WERI-Rb-1 (cell line): ENCODE measurements around the gene GRIK4.

Experiments
- DNase-seq: peaks from one replicate; pipeline ENCODE4 v3.0.0-alpha.2; 2020
- H3K27ac ChIP-seq: fragments of 250-450 bp; sonication (Bioruptor Pico); 2 replicates; pipeline ENCODE4 v1.5.1; 2020; ENCODE audit warnings: mild to moderate bottlenecking, moderate library complexity
- H3K27me3 ChIP-seq: fragments of 250-450 bp; sonication (Bioruptor Pico); 2 replicates; pipeline ENCODE4 v1.5.1; 2021; ENCODE audit warnings: mild to moderate bottlenecking, low read depth, moderate library complexity; ENCODE audit not compliant: insufficient read depth, severe bottlenecking
- H3K36me3 ChIP-seq: fragments of 250-450 bp; sonication (Bioruptor Pico); 2 replicates; pipeline ENCODE4 v1.5.1; 2020; ENCODE audit warnings: mild to moderate bottlenecking, moderate library complexity
- H3K4me3 ChIP-seq: 2 replicates; pipeline ENCODE4 v1.5.1; 2011; ENCODE audit warnings: low read depth, mild to moderate bottlenecking, control low read depth, low read length
- H3K9me3 ChIP-seq: fragments of 250-450 bp; sonication (Bioruptor Pico); 2 replicates; pipeline ENCODE4 v1.5.1; 2021; ENCODE audit warnings: mild to moderate bottlenecking, moderate library complexity; ENCODE audit not compliant: severe bottlenecking
- TF ChIP-seq, protein P1 (sequence below): IDR thresholded peaks from 2 replicates; pipeline ENCODE4 v1.5.1; 2011; ENCODE audit warnings: low read depth, mild to moderate bottlenecking, control low read depth, inconsistent platforms, low read length

The GRIK4 gene

DNA sequence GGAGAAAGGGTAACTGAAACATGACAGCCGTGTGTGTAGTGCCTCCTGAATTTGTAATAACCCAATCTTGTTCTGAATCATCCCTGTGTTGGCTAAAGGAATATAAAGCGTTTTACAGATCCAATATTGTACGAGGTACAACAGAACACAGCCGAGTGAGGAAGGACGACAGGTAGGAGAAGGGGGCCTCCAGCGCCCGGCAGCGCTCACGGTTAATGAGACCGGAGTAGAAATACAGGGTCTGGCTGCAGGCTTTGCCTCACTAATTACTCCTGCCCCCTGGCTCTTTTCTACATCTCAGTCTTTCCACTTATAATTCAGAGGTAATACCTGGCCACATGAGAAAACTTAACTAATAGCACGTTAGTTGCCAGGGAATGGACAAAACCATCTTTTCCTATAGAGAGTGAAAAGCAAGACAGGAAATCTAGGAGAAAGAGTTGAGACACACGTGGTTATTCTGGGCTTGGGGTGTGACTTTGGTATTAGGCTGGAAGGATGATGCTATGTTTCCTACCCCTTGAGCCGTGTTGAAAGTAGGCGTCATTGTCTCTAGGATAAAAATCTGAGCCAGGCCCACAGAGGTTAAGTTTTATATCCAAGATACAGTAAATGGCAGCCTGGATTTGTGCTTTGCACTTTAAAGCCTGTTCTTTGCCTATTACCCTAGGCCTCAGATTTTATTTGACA lies 54.1 kb downstream of the GRIK4 start:
- Histone ChIP-seq H3K9me3 (no peaks in the 10 kb centered on the region), H3K36me3 (no peaks in the 10 kb centered on the region), H3K27ac (peak overlapping the region; percentile 67), H3K27me3 (no peaks in the 10 kb centered on the region), H3K4me3 (peak overlapping the region; percentile 15)
- no peak for DNase-seq
- TF ChIP-seq, protein P1, sequence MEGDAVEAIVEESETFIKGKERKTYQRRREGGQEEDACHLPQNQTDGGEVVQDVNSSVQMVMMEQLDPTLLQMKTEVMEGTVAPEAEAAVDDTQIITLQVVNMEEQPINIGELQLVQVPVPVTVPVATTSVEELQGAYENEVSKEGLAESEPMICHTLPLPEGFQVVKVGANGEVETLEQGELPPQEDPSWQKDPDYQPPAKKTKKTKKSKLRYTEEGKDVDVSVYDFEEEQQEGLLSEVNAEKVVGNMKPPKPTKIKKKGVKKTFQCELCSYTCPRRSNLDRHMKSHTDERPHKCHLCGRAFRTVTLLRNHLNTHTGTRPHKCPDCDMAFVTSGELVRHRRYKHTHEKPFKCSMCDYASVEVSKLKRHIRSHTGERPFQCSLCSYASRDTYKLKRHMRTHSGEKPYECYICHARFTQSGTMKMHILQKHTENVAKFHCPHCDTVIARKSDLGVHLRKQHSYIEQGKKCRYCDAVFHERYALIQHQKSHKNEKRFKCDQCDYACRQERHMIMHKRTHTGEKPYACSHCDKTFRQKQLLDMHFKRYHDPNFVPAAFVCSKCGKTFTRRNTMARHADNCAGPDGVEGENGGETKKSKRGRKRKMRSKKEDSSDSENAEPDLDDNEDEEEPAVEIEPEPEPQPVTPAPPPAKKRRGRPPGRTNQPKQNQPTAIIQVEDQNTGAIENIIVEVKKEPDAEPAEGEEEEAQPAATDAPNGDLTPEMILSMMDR, result no peak

DNA sequence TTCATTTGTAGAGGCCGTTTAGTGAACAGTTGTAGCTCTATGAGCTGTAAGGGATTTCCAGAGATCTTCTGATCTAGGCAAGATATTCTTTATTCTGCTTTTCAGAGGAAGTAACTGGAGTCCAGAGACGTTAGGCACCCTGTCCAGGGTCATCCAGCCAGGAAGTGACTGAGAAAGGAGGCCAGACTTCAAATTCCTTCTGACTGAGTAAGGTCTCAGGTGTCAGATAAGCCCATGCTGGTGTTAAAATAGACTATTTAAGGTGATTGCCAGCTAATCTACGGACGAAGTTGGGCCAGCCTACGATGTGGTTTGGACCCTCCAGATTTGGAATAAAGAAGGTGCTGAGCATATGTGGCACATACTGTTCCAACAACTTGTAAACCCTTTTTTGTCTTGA lies 54.6 kb downstream of the GRIK4 start:
- TF ChIP-seq, protein P1, result no peak

DNA sequence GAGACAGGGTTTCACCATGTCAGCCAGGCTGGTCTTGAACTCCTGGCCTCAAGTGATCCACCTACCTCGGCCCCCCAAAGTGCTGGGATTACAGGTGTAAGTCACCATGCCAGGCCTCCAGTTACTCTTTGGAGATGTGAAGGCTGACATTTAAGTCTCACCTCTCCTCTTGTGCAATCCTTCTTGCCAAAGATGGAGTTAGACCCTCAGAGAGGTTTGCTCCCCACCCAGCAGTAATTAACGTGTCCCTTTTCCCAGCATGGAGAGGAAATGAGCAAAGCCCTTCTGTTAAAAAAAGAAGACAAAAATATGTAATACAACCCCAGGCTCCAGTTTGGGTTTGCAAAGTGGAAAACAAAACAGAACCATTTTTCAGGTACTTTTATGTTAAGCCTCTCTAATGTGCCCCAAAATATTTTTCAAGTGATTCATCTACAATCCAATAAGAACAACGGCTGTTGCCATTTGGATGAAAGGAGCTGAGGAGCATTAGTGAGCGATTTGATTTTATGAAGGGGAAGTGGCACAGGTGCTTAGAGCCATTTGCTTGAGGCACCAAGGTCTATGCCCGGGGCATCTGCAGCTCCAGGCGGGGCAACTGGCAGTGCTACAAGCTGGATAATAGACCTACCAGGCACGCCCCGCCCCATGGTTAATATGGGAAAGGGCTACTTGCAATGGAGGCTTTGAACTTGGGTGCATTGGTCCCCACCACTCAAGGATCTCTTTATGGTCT lies 57.2 kb downstream of the GRIK4 start:
- Histone ChIP-seq H3K27ac (no peak overlapping the region), H3K27me3 (no peaks in the 10 kb centered on the region), H3K9me3 (no peaks in the 10 kb centered on the region), H3K36me3 (no peaks in the 10 kb centered on the region), H3K4me3 (no peak overlapping the region)
- no peak for DNase-seq
- TF ChIP-seq, protein P1, result no peak

More for the DNA sequence above, 54.6 kb downstream of the GRIK4 start:
- no peaks in the 10 kb centered on the region for H3K27me3 ChIP-seq
- H3K9me3 ChIP-seq, result no peaks in the 10 kb centered on the region
- no peaks in the 10 kb centered on the region for H3K36me3 ChIP-seq
- peak overlapping the region; percentile 67 for H3K27ac ChIP-seq
- no peak overlapping the region for H3K4me3 ChIP-seq
- peak; percentile 44 for DNase-seq

DNA sequence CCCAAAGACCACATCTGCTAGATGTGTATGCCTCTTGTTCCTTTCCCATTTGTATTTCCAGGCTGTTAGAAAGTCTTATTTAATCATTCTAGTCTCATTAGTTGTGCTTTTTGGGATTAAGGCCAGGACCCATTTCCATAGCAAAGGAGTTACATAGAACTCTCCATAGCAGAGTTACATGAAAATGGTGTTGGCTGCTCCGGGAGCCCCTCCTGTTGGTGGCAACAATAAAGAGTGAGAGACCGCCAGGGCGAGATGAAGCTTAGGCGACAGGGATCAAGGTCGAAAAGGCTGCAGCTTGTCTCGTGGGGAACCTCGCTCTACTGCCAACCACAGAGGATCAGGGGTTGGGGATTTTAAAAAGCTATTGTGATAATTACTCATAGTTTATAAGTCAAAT lies 58.3 kb downstream of the GRIK4 start:
- no peak for DNase-seq
- no peak overlapping the region for H3K27ac ChIP-seq
- H3K36me3 ChIP-seq, result no peaks in the 10 kb centered on the region
- H3K27me3 ChIP-seq, result no peaks in the 10 kb centered on the region
- TF ChIP-seq, protein P1, result no peak
- H3K4me3 ChIP-seq, result no peak overlapping the region
- no peaks in the 10 kb centered on the region for H3K9me3 ChIP-seq

DNA sequence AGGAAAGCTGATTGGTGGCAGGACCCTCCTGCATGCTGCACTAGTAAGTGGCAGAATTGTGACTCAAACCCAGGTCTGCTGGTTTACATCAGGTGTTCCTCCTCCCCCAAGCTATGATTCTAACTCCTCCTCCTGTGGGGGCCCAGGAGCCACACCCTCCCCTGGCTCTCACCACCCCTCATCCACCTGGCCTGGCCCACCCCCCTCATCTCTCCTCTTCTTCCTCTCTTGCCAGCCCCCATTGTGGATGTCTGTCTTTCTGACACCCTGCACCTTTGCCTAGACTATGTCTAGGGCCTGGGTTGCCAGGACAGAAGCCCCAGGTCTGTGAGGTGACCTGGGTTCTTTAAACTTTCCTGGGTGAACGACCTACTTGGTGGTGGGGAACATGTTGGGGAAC lies 59.9 kb downstream of the GRIK4 start:
- Histone ChIP-seq H3K4me3 (no peak overlapping the region), H3K9me3 (no peaks in the 10 kb centered on the region), H3K27ac (no peak overlapping the region), H3K36me3 (no peaks in the 10 kb centered on the region), H3K27me3 (no peaks in the 10 kb centered on the region)
- TF ChIP-seq, protein P1, result no peak
- DNase-seq, result no peak
